NCI-H226 (cell line): ENCODE results near the gene POLR2E.

Experiments
- DNase-seq: peaks from one replicate; pipeline ENCODE4 v3.0.0-alpha.2; 2015

POLR2E gene

DNA sequence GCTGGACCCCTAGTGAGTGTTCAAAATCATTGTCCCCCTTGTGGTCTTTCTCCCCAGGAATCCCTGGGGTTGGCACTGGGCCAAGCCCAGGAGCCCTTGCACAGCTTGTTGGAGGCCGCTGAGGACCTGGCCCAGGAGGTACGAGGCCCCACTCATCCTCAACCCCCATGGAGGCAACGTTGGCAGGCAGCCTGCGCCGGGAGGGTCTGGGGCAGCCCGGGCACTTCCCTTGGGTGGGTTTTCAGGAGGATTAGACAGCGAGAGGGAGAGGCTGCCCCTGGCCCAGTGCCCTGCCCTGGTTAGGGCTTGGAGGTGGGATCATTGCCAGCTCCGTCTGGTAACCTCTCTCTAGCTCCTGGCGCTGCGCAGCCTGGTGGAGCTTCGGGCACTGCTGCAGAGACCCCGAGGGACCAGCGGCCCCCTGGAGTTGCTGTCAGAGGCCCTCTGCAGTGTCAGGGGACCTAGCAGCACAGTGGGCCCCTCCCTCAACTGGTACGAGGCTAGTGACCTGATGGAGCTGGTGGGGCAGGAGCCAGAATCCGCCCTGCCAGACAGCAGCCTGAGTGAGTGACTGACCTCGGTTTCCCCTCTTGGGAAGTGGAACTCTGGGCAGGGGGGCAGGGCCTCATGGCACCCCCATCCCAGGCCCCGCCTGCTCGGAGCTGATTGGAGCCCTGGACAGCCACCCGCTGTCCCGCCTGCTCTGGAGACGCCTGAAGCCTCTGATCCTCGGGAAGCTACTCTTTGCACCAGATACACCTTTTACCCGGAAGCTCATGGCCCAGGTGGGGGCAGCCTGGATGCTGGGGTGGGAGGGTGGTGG lies 52.3 kb downstream of the POLR2E start:
- DNase-seq: no peak

DNA sequence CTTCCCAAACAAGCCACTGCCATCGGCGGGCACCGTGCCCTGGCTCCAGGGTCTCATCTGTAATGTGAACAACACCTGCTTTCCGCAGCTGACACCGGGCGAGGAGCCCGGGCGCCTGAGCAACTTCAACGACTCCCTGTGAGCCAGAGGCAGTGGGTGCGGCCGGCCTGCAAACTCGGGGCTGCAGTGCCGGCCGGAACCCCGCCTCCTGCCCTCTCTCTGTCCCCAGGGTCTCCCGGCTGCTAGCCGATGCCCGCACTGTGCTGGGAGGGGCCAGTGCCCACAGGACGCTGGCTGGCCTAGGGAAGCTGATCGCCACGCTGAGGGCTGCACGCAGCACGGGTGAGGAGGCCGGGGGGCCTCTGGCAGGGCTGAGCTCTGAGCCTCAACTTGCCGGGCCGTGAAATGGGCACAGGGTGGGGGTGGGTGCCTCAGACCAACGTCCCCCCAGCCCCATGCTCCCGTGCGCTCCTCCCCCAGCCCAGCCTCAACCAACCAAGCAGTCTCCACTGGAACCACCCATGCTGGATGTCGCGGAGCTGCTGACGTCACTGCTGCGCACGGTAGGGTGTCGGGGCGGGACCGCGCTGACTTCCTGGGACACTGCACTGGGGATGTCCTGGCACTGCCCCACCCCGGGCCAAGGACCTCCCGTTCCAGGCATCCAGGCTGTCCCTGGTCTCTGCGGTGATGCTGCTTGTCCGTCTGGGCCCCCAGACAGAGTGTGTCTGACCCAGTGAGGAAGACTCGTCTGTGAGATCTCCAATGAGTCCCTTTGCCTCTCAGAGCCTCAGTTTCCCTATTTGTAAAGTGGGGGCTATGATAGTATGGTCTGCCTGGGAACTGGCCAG lies 53.1 kb downstream of the POLR2E start:
- peak; percentile 74 for DNase-seq

DNA sequence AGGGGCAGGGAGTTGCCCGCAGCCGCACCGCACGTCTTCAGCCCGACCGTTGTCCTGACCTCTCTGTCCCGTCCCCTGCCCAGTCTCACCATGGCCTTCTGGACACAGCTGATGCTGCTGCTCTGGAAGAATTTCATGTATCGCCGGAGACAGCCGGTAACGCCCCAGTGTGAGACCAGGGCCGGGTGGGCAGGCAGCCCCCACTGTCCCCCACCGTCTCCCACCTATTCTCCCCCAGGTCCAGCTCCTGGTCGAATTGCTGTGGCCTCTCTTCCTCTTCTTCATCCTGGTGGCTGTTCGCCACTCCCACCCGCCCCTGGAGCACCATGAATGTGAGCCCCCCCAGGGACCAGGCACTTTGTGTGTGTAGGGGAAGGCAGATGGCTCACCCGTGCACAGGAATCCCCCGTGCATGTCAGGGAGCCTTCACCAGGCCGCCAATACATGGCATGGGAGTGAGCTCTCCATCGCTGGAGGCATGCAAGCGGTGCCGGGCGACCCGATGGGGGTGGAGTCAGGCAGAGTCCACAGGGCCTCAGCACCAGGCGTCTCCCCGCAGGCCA lies 53.8 kb downstream of the POLR2E start:
- no peak for DNase-seq

DNA sequence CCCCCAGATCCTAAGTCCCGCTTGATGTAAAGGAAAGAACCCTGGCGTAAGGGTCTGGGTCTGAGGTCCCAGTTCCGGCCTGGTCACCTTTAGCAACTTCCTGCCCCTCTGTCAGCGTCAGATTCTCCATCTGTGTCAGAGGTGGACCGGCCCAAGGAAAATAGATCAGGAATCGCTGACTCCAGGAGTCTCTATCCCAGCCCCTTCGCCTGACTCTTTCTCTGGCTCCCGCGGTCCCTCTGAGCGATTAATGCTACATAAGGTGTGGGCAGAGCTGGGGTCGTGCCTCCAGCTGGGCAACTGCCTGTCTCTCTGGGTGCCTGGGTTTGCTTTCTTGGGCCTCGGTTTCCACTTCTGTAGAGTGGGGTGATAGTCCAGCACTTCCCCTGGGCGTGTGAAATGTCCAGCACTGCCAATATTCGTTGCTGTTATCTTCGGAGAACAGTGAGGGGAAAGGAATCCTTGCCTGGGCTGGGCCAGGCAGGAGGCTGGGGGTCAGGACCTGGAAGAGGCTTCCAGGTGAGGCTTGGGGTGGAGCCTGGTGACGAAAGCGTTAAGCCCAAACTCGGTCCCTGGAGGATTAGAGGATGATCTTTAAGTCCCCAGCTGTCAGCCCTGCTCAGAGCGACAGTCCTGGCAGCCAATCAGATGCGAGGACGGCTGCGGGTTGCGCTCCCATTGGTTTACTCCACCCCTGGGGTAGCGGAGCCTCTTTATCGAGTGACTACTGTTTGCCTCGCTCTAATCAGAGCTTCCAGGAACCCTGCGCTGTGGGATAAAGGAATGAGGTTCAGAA lies 54.5 kb downstream of the POLR2E start:
- peak; percentile 93 for DNase-seq

DNA sequence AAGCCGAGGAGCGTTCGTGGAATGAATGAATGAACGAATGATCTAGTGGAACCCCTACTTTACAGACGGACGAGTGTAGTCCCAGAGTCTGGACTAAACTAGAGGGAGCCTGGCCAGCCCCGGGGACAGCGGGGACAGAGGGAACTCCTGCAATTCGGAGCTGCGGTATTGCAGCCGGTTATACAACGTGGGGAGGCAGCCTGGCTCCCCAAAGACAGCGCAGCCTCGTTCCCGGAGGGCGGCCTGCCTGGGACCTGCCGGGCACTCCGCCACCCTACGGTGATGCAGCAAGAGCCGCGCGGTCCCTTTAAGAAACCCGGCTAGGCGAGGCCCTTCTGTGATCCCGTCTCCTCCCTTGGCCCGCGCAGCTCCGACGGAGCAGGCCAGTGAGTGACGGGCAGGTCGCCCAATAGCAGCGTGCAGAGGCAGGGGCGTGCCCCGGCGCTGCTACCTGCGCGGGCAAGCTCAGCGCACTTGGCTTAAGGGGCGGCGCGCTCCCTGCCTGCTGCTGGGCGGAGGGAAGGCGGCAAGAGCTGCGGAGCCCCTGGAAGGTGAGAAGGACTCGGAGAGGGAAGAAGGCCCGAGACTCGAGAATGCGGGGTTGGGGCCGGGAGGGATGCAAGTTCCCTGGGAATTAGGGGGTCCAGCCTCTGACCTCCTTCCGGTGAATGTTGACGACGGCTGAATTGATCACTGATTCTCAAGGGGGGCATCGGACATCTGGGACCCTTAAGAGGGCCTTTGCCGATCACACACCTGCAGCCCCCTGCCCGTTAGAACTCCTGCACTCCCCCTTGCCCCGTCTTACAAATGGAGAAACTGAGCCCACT lies 55.3 kb downstream of the POLR2E start, which contains the start of gene ABCA7:
Gene ABCA7, plus strand, starts transcription at position 462 of the 830 bp plus-strand sequence. CDS start 1,255 bp downstream, outside the sequence.
- peak; percentile 99 for DNase-seq

DNA sequence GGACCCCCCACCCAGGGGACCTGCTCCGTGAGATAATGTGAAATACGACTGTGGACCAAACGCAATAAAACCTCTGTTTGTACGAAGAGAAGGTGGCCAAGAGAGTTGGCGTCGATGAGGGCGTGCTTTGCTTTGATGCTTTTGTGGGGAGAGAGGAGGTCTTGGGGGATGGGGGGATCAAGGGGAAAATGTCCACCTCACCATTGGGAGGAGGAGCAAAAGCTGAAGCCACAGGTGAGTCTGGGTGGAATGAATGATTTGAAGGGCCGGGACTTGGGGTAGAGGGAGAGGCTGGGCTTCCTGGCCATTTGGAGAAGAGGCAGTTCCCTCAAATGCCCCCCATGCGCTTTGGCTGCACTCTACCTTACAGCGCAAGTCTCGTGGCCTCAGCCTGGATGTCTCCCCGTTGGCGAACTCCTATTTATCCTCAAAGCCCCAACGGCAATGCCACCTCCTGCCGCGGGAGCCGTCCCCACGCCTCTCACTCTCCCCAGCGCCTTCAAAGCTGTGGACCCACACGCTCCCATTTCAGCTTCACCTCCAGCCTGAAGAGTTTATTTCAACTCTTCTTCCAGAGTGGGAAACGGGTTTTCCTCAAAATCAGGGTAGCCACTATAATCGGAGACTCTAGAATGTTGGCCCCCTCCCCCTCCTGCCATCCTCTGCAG lies 56.1 kb downstream of the POLR2E start:
- no peak for DNase-seq

DNA sequence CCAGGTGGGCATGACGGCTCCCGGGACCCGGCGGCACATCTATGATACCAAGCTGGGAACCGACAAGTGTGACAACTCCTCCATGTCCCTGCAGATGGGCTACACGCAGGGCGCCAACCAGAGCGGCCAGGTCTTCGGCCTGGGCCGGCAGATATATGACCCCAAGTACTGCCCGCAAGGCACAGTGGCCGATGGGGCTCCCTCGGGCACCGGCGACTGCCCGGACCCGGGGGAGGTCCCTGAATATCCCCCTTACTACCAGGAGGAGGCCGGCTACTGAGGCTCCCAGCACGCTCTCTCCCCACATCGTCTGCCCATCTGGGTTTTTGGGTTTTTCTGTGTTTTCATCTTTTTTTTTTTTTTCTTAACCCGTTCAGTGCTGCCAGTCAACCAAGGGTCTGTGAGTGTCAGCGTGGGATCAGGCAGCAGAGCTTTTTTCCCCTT lies 57.5 kb downstream of the POLR2E start:
- no peak for DNase-seq
